Osteoblast (primary cell): ENCODE measurements around the gene ENOX2. TPM values are rescaled to one million over a fixed set of nuclear protein-coding genes. Genes with fewer than 3 reads are reported as not detected.

Experiments used
- DNase-seq: peaks from one replicate; pipeline ENCODE4 v3.0.0; 2011; ENCODE audit warnings: low spot score, mixed read lengths; ENCODE audit not compliant: insufficient read length; ENCODE audit errors: missing footprints
- H2AFZ ChIP-seq: 2 replicates; pipeline ENCODE4 v1.6.0; 2011; ENCODE audit warnings: mild to moderate bottlenecking, low read length
- H3K27ac ChIP-seq: 2 replicates; pipeline ENCODE4 v1.5.1; 2011; ENCODE audit warnings: mild to moderate bottlenecking, low read depth, low read length, moderate library complexity
- H3K27me3 ChIP-seq: 2 replicates; pipeline ENCODE4 v1.6.0; 2012; ENCODE audit warnings: mild to moderate bottlenecking, control low read depth, inconsistent platforms, low read length, moderate library complexity; ENCODE audit not compliant: insufficient read depth
- H3K36me3 ChIP-seq: 2 replicates; pipeline ENCODE4 v1.5.1; 2011; ENCODE audit warnings: mild to moderate bottlenecking, low read length, control low read depth, moderate library complexity; ENCODE audit not compliant: insufficient read depth
- H3K4me1 ChIP-seq: 2 replicates; pipeline ENCODE4 v1.5.1; 2011; ENCODE audit warnings: mild to moderate bottlenecking, low read length, control low read depth, moderate library complexity; ENCODE audit not compliant: insufficient read depth
- H3K4me2 ChIP-seq: 2 replicates; pipeline ENCODE4 v1.6.0; 2011; ENCODE audit warnings: mild to moderate bottlenecking, low read length; ENCODE audit not compliant: insufficient read depth
- H3K4me3 ChIP-seq: fragments of 200-600 bp; sonication (generic); 3 replicates; pipeline ENCODE4 v1.5.1; 2012; ENCODE audit warnings: mild to moderate bottlenecking, low read length, inconsistent platforms; ENCODE audit not compliant: insufficient read depth
- H3K79me2 ChIP-seq: 2 replicates; pipeline ENCODE4 v1.6.0; 2012; ENCODE audit warnings: mild to moderate bottlenecking, low read length, control low read depth, inconsistent platforms; ENCODE audit not compliant: insufficient read depth
- H3K9me3 ChIP-seq: 2 replicates; pipeline ENCODE4 v1.5.1; 2011; ENCODE audit warnings: low read depth, low read length, control low read depth
- H4K20me1 ChIP-seq: 2 replicates; pipeline ENCODE4 v1.6.0; 2012; ENCODE audit warnings: mild to moderate bottlenecking, low read length, control low read depth; ENCODE audit not compliant: insufficient read depth
- CTCF ChIP-seq: IDR thresholded peaks from 2 replicates; pipeline ENCODE4 v1.5.1; 2011; ENCODE audit warnings: mild to moderate bottlenecking, low read depth, low read length, moderate library complexity; ENCODE audit errors: extremely low read depth
- total RNA-seq: library from RNA; depleted of rRNA; stranded (reverse); fragments of >200 nt; gene quantifications from 2 replicates; pipeline ENCODE4 v1.2.3, GENCODE V29; 2012

The ENOX2 gene
- total RNA-seq, 1 donor, result 8.0 TPM

- TF ChIP-seq CTCF, result no peak
- Histone ChIP-seq H3K27me3 (no peaks in the 10 kb centered on the region), H2AFZ (no peak overlapping the region), H3K9me3 (no peaks in the 10 kb centered on the region), H3K4me3 (no peak overlapping the region), H3K36me3 (no peaks in the 10 kb centered on the region), H3K27ac (no peak overlapping the region), H3K79me2 (no peaks in the 10 kb centered on the region), H4K20me1 (no peaks in the 10 kb centered on the region), H3K4me1 (no peaks in the 10 kb centered on the region), H3K4me2 (no peak overlapping the region)
- DNase-seq, result no peak
Observed at GRCh38 chrX:130846746-130847145, 56.3 kb downstream of the ENOX2 start.

- H3K27ac ChIP-seq, result no peak overlapping the region
- H3K4me1 ChIP-seq, result no peaks in the 10 kb centered on the region
- no peak for DNase-seq
- no peaks in the 10 kb centered on the region for H4K20me1 ChIP-seq
- no peaks in the 10 kb centered on the region for H3K79me2 ChIP-seq
- no peaks in the 10 kb centered on the region for H3K27me3 ChIP-seq
- no peak overlapping the region for H2AFZ ChIP-seq
- no peak overlapping the region for H3K4me3 ChIP-seq
- no peaks in the 10 kb centered on the region for H3K9me3 ChIP-seq
- TF ChIP-seq CTCF, result no peak
- no peaks in the 10 kb centered on the region for H3K36me3 ChIP-seq
- H3K4me2 ChIP-seq, result no peak overlapping the region
Observed at GRCh38 chrX:130841776-130842175, 61.2 kb downstream of the ENOX2 start.

DNA sequence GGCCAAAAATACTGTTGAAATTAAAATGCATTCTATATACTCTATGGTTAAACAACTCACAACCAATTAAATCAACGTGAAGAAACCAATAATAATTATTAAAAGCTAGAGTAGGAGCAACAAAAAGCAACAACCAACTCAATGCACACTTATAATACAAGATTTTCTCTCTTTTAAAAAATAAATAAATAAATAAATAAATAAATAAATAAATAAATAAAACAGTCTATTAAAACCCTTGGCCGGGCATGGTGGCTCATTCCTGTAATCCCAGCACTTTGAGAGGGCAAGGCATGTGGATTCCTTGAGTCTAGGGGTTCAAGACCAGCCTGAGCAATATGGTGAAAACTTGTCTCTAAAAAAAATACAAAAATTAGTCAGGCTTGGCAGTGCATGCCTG lies 62.7 kb downstream of the ENOX2 start:
- no peaks in the 10 kb centered on the region for H3K27me3 ChIP-seq
- no peak overlapping the region for H3K27ac ChIP-seq
- no peak for TF ChIP-seq CTCF
- H3K9me3 ChIP-seq, result no peaks in the 10 kb centered on the region
- H3K79me2 ChIP-seq, result no peaks in the 10 kb centered on the region
- H3K4me3 ChIP-seq, result no peak overlapping the region
- H3K4me1 ChIP-seq, result no peaks in the 10 kb centered on the region
- no peaks in the 10 kb centered on the region for H4K20me1 ChIP-seq
- no peak overlapping the region for H3K4me2 ChIP-seq
- no peak overlapping the region for H2AFZ ChIP-seq
- no peak for DNase-seq
- no peaks in the 10 kb centered on the region for H3K36me3 ChIP-seq

DNA sequence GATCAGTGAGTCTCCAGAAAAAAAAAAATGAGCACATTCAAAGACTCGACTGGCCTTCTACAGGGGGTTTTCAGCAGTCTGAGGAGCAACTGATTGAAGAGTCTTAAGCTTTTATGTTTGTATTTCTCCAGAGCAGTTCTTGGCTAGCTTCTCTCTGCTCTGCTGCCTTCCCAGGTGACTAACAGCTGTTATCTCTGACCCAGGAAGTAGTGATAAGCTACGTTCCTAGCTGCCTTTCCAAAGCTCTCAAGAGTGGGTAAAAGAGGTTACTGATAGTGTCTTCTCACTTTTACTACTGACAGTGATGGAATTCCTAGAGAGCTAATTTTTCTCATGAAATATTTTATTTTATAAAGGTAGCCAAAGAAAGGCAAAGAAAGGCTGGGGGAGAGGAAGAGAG lies 66.6 kb downstream of the ENOX2 start:
- no peak overlapping the region for H3K4me2 ChIP-seq
- no peaks in the 10 kb centered on the region for H4K20me1 ChIP-seq
- no peaks in the 10 kb centered on the region for H3K27me3 ChIP-seq
- H2AFZ ChIP-seq, result no peak overlapping the region
- no peak for DNase-seq
- no peak for TF ChIP-seq CTCF
- H3K9me3 ChIP-seq, result no peaks in the 10 kb centered on the region
- no peaks in the 10 kb centered on the region for H3K36me3 ChIP-seq
- H3K27ac ChIP-seq, result no peak overlapping the region
- H3K79me2 ChIP-seq, result no peaks in the 10 kb centered on the region
- no peak overlapping the region for H3K4me3 ChIP-seq
- no peaks in the 10 kb centered on the region for H3K4me1 ChIP-seq
